Measurements from ENCODE around the gene TERT.

The TERT gene

DNA sequence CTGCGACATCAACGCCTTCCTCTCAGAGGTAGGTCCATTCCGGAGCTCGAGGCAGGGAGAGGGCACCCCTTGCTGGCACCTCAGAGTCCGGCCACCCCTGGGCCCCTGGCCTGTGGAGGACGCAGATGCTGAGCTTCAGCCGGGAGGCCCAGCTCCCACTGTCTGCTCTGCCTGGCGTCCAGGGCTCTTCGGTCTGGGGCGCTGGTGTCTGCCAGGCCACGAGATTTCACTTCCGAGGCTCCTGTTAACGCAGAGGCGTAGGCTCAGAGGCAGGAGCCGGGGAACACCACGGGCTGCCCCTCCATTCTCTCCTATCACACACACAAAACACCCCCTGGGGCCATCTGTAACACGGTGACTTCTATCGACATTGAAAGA lies 78.0 kb downstream of the TERT start:
- H3K9me3 ChIP-seq (ENCODE audit: control insufficient read depth in 1 of 2, low read length in 2 of 2), result peaks cover 0 to 10% of the 10 kb centered on the region in 2 donors

DNA sequence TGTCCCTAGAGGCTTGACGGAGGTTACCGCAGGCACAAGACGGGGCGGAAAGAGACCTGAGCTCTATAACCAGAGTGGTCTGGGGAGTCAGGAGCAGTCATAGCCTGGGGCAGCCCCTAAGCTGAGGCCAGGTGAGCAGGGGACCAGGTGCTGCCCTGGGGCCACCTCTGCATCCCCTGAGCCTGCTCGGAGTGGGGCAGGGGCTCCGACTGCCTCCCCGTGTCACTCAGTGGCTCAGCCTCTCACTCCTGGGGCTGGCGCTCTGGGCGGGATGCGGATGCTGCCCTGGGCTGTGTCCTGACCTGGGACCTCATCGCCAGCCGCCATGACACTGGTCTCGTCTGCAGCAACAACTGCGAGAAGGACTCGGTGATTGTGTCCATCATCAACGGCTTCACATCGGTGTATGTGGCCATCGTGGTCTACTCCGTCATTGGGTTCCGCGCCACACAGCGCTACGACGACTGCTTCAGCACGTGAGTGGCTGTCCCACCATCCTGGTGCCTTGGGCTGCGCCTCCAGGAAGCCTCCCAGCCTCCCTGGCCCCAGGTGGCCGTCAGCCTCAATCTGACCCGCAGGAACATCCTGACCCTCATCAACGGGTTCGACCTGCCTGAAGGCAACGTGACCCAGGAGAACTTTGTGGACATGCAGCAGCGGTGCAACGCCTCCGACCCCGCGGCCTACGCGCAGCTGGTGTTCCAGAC lies 78.5 kb downstream of the TERT start:
- Histone ChIP-seq H3K27ac (ENCODE audit: low read length) (no peak overlapping the region), H3K27me3 (ENCODE audit: low read depth, low read length) (no peaks in the 10 kb centered on the region), H3K4me3 (ENCODE audit: low read depth in 1 of 2, low read length in 2 of 2) (no peak overlapping the region), H3K4me1 (ENCODE audit: control insufficient read depth in 1 of 2, insufficient read depth in 2 of 2, low read length in 2 of 2) (no peaks in the 10 kb centered on the region), H3K9me3 (ENCODE audit: control insufficient read depth in 1 of 2, low read length in 2 of 2) (peaks cover 0 to 10% of the 10 kb centered on the region in 2 donors), H3K36me3 (ENCODE audit: control insufficient read depth in 1 of 2, insufficient read depth in 2 of 2, low read length in 2 of 2) (no peaks in the 10 kb centered on the region)

More for the DNA sequence above, 78.0 kb downstream of the TERT start:
- Histone ChIP-seq H3K36me3 (ENCODE audit: control insufficient read depth in 1 of 2, insufficient read depth in 2 of 2, low read length in 2 of 2) (no peaks in the 10 kb centered on the region), H3K27me3 (ENCODE audit: low read depth, low read length) (no peaks in the 10 kb centered on the region), H3K4me3 (ENCODE audit: low read depth in 1 of 2, low read length in 2 of 2) (no peak overlapping the region), H3K4me1 (ENCODE audit: control insufficient read depth in 1 of 2, insufficient read depth in 2 of 2, low read length in 2 of 2) (no peaks in the 10 kb centered on the region), H3K27ac (ENCODE audit: low read length) (no peak overlapping the region)

DNA sequence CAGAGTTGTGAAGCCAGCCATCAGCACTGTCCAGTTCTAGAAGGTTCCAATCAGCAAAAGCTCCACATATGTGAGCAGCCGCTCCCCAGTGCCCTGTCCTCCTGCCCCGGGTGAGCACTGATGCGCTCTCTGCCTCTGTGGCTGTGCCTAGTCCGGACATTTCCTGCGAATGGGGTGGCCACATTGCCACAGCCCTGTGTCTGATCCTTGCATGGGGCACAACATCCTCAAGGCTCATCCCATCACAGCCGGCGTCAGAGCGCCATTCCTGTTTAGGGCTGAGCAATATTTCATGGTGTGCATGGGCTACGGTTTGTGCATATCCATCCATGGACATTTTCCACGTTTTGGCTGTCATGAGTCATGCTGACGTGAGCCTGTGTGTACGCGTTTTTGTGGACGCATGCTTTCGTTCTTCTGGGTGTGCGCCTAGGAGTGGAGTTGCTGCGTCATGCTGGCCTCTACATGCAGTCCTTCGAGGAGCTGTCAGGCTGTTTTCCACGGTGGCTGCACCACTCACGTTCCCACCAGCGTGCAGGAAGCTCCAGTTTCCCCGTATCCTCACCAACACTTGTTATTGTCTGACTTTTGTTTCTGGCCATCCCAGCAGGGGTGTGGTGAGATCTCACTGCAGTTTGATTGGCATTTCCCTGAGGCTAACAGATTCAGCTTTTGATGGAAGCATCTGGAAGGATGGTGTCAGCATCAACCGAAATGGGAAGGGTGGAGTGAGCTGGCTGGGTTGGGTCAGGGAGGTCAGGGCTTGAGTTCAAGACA lies 79.4 kb downstream of the TERT start:
- peaks cover 0 to 10% of the 10 kb centered on the region in 2 donors for H3K9me3 ChIP-seq (ENCODE audit: control insufficient read depth in 1 of 2, low read length in 2 of 2)
- no peak overlapping the region for H3K27ac ChIP-seq (ENCODE audit: low read length)
- H3K4me3 ChIP-seq (ENCODE audit: low read depth in 1 of 2, low read length in 2 of 2), result no peak overlapping the region
- no peaks in the 10 kb centered on the region for H3K4me1 ChIP-seq (ENCODE audit: control insufficient read depth in 1 of 2, insufficient read depth in 2 of 2, low read length in 2 of 2)
- no peaks in the 10 kb centered on the region for H3K27me3 ChIP-seq (ENCODE audit: low read depth, low read length)
- H3K36me3 ChIP-seq (ENCODE audit: control insufficient read depth in 1 of 2, insufficient read depth in 2 of 2, low read length in 2 of 2), result no peaks in the 10 kb centered on the region

DNA sequence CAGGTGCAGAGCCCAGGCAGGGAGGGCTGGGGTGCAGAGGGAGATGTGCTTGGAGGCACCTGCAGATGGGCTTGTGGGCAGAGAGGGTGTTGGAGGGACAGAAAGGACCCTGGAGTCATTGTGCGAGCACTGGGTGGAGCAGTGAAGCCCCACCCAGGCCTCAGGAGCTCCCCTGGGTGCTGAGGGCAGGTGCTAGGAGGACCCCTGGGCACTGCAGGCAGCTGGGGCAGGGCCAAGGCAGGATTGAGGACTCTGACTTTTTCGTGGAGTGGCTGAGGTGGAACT lies 80.0 kb downstream of the TERT start:
- no peaks in the 10 kb centered on the region for H3K27me3 ChIP-seq (ENCODE audit: low read depth, low read length)
- peaks cover 0 to 10% of the 10 kb centered on the region in 2 donors for H3K9me3 ChIP-seq (ENCODE audit: control insufficient read depth in 1 of 2, low read length in 2 of 2)
- H3K4me1 ChIP-seq (ENCODE audit: control insufficient read depth in 1 of 2, insufficient read depth in 2 of 2, low read length in 2 of 2), result no peaks in the 10 kb centered on the region
- H3K27ac ChIP-seq (ENCODE audit: low read length), result no peak overlapping the region
- no peak overlapping the region for H3K4me3 ChIP-seq (ENCODE audit: low read depth in 1 of 2, low read length in 2 of 2)
- no peaks in the 10 kb centered on the region for H3K36me3 ChIP-seq (ENCODE audit: control insufficient read depth in 1 of 2, insufficient read depth in 2 of 2, low read length in 2 of 2)

DNA sequence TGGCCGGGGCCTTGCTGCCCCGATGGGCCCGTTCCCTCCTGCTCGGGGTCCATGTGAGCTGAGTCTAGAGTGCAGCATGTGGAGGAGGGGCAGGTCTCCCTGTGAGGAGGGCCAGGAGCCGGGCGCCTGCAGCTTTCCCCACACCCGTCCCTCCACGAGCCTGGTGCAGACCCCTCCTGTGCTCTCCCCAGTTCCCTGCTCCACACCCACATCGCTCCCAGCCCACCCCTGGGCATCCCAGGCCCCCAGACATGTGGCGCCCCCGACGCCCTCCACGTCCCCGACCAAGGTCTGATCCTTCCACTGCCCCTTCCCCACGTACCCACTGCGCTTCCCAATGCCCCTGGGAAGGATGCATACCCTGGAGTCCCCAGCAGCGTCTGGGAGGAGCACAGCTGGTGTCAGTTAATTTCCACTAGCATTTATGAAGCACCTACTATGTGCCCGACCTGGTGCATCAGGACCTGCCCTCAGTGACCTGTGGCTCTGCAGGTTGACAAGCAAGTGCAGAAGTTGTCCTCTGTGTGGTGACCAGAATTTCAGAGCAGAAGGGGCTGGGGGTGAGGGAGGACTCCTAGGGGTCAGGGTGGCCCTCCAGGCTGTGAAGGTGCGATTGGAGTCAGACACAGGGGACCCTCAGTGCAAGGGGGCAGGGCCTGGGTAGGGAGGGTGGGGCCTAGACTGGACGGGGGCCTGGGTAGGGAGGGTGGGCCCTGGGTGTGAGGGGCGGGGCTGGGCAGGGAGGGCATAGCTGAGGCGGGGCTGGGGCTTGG lies 80.5 kb downstream of the TERT start:
- no peaks in the 10 kb centered on the region for H3K27me3 ChIP-seq (ENCODE audit: low read depth, low read length)

DNA sequence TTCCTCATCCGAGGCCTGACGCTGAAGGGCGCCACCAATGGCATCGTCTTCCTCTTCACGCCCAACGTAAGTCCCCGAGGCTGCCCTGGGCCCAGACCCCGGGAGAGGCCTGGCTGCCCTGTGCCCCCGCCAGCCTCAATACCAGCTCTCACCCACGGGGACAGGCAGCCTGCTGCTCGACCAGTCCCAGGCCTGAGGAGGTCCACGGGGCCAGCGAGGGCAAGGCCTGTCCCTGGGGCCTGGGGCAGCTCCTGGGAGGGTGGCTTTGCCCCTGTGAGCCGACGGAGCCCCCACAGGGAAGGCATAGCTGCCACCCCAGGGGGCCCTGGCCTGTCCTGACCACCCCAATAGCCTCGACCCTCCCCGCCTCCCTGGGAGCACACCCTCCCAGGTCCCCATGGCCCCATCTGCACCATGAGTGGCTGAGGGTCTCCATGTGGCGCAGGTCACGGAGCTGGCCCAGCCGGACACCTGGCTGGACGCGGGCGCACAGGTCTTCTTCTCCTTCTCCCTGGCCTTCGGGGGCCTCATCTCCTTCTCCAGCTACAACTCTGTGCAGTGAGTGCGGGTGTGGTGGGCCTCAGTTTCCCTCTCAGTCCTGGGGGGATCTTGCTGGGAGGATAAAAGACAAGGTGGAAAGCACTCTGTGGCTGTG lies 81.2 kb downstream of the TERT start:
- no peaks in the 10 kb centered on the region for H3K36me3 ChIP-seq (ENCODE audit: control insufficient read depth in 1 of 2, insufficient read depth in 2 of 2, low read length in 2 of 2)
- no peaks in the 10 kb centered on the region for H3K4me1 ChIP-seq (ENCODE audit: control insufficient read depth in 1 of 2, insufficient read depth in 2 of 2, low read length in 2 of 2)

More for the DNA sequence above, 80.5 kb downstream of the TERT start:
- Histone ChIP-seq H3K9me3 (ENCODE audit: control insufficient read depth in 1 of 2, low read length in 2 of 2) (peaks cover 0 to 10% of the 10 kb centered on the region in 2 donors), H3K27ac (ENCODE audit: low read length) (no peak overlapping the region), H3K4me1 (ENCODE audit: control insufficient read depth in 1 of 2, insufficient read depth in 2 of 2, low read length in 2 of 2) (no peaks in the 10 kb centered on the region), H3K4me3 (ENCODE audit: low read depth in 1 of 2, low read length in 2 of 2) (no peak overlapping the region), H3K36me3 (ENCODE audit: control insufficient read depth in 1 of 2, insufficient read depth in 2 of 2, low read length in 2 of 2) (no peaks in the 10 kb centered on the region)

DNA sequence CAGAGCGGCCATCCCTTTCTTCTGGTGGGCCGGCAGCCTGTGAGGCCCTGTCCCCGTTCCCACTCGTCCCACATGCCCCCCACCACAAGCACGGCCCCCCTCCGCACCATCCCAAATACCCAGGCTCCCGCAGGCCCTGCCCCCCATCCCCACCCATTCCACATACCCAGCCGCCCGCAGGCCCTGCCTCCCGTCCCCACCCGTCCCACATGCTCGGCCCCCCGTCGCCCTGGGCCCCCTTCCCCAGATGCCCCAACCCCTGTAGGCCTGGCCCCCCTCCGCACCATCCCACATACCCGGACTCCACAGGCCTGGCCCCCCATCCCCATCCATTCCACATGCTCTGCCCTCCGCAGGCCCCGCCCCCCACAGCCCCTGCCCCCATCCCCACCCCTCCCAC lies 82.0 kb downstream of the TERT start:
- no peaks in the 10 kb centered on the region for H3K36me3 ChIP-seq (ENCODE audit: control insufficient read depth in 1 of 2, insufficient read depth in 2 of 2, low read length in 2 of 2)
- peaks cover 0 to 10% of the 10 kb centered on the region in 2 donors for H3K9me3 ChIP-seq (ENCODE audit: control insufficient read depth in 1 of 2, low read length in 2 of 2)
- no peaks in the 10 kb centered on the region for H3K4me1 ChIP-seq (ENCODE audit: control insufficient read depth in 1 of 2, insufficient read depth in 2 of 2, low read length in 2 of 2)
- H3K27me3 ChIP-seq (ENCODE audit: low read depth, low read length), result no peaks in the 10 kb centered on the region
- H3K27ac ChIP-seq (ENCODE audit: low read length), result no peak overlapping the region
- H3K4me3 ChIP-seq (ENCODE audit: low read depth in 1 of 2, low read length in 2 of 2), result no peak overlapping the region

More for the DNA sequence above, 81.2 kb downstream of the TERT start:
- no peak overlapping the region for H3K4me3 ChIP-seq (ENCODE audit: low read depth in 1 of 2, low read length in 2 of 2)
- H3K9me3 ChIP-seq (ENCODE audit: control insufficient read depth in 1 of 2, low read length in 2 of 2), result peaks cover 0 to 10% of the 10 kb centered on the region in 2 donors
- no peaks in the 10 kb centered on the region for H3K27me3 ChIP-seq (ENCODE audit: low read depth, low read length)
- no peak overlapping the region for H3K27ac ChIP-seq (ENCODE audit: low read length)

DNA sequence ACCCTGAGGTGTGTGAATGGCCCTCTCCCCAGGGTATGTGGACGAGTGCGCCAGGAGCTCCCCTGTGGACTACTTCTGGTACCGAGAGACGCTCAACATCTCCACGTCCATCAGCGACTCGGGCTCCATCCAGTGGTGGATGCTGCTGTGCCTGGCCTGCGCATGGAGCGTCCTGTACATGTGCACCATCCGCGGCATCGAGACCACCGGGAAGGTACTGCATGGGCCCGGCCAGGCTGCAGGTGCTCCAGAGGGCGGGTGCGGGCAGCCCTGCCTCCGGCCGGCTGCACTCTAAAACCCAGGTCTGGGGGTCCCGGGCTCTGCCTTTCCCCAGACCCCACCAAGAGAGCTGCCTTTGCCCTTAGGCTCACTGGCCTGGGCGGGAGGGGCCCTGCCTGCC lies 82.6 kb downstream of the TERT start:
- Histone ChIP-seq H3K9me3 (ENCODE audit: control insufficient read depth in 1 of 2, low read length in 2 of 2) (peaks cover 0 to 10% of the 10 kb centered on the region in 2 donors), H3K36me3 (ENCODE audit: control insufficient read depth in 1 of 2, insufficient read depth in 2 of 2, low read length in 2 of 2) (no peaks in the 10 kb centered on the region), H3K27ac (ENCODE audit: low read length) (no peak overlapping the region), H3K27me3 (ENCODE audit: low read depth, low read length) (no peaks in the 10 kb centered on the region), H3K4me1 (ENCODE audit: control insufficient read depth in 1 of 2, insufficient read depth in 2 of 2, low read length in 2 of 2) (no peaks in the 10 kb centered on the region), H3K4me3 (ENCODE audit: low read depth in 1 of 2, low read length in 2 of 2) (no peak overlapping the region)

DNA sequence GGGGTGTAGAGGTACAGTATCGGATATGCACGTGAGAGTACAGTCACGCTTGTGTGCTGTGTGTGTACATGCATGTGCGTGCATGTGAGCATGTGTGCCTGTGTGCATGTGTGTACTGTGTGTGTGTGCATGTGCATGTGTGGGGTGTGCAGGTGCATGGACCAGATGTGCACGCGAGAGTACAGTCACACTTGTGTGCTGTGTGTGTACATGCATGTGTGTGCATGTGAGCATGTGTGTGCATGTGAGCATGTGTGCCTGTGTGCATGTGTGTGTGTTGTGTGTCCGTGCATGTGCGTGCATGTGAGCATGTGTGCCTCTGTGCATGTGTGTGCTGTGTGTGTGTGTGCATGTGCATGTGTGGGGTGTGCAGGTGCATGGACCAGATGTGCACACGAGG lies 83.2 kb downstream of the TERT start:
- Histone ChIP-seq H3K36me3 (ENCODE audit: control insufficient read depth in 1 of 2, insufficient read depth in 2 of 2, low read length in 2 of 2) (no peaks in the 10 kb centered on the region), H3K27ac (ENCODE audit: low read length) (no peak overlapping the region), H3K4me1 (ENCODE audit: control insufficient read depth in 1 of 2, insufficient read depth in 2 of 2, low read length in 2 of 2) (no peaks in the 10 kb centered on the region), H3K9me3 (ENCODE audit: control insufficient read depth in 1 of 2, low read length in 2 of 2) (peaks cover 0 to 10% of the 10 kb centered on the region in 2 donors), H3K27me3 (ENCODE audit: low read depth, low read length) (no peaks in the 10 kb centered on the region), H3K4me3 (ENCODE audit: low read depth in 1 of 2, low read length in 2 of 2) (no peak overlapping the region)

DNA sequence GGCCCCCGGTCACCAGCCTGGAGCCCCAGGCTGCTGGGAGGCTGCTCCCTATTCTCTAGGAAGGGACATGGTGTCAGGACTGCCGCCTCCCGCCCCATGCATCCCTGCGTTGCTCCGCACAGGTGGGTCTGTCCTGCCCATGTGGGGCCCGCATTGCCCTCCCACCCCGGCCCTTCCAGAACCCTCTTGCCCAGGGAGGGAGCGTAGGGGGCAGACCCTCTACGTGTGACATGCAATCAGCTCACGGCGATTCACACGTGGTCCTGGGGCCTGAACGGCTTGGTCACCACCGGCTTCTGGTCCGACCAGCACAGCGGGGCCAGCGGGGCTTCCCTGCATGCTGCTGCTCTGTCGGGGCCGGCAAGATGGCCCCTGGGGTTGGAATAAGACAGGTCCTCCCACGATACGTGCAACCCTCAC lies 84.0 kb downstream of the TERT start:
- no peaks in the 10 kb centered on the region for H3K36me3 ChIP-seq (ENCODE audit: control insufficient read depth in 1 of 2, insufficient read depth in 2 of 2, low read length in 2 of 2)
- H3K9me3 ChIP-seq (ENCODE audit: control insufficient read depth in 1 of 2, low read length in 2 of 2), result peaks cover 0 to 5% of the 10 kb centered on the region in 2 donors
- no peaks in the 10 kb centered on the region for H3K4me1 ChIP-seq (ENCODE audit: control insufficient read depth in 1 of 2, insufficient read depth in 2 of 2, low read length in 2 of 2)
- no peak overlapping the region for H3K27ac ChIP-seq (ENCODE audit: low read length)
- H3K4me3 ChIP-seq (ENCODE audit: low read depth in 1 of 2, low read length in 2 of 2), result no peak overlapping the region
- no peaks in the 10 kb centered on the region for H3K27me3 ChIP-seq (ENCODE audit: low read depth, low read length)
